Right renal cortex interstitium (tissue), 3 donors: ENCODE data around the gene ISM2. TPM values are rescaled to one million over a fixed set of nuclear protein-coding genes. Genes with fewer than 3 reads are reported as not detected.

ENCODE experiments used
- DNase-seq, 3 donors: peaks; one replicate each; pipeline ENCODE4 v3.0.0-alpha.2; 2013; ENCODE audit warnings: low read depth in 3 of 3, low spot score in 2 of 3
- polyA plus RNA-seq, 3 donors: library from polyadenylated mRNA; unstranded; fragments of 120-200 nt; gene quantifications; one replicate each; pipeline ENCODE4 v1.2.1, GENCODE V29; 2013; ENCODE audit not compliant: insufficient read length in 3 of 3

The ISM2 gene
- polyA plus RNA-seq, 3 donors: 1.3 to 2.8 (median 1.4) TPM

- no peak for DNase-seq
Measured at GRCh38 chr14:77508876-77509275, 10.3 kb upstream of the ISM2 start.

- no peak for DNase-seq
Measured at GRCh38 chr14:77508249-77508648, 9.6 kb upstream of the ISM2 start.

GRCh38 chr14:77507762-77508161 is 9.1 kb upstream of the ISM2 start:
- no peak for DNase-seq

GRCh38 chr14:77505031-77505430 is 6.4 kb upstream of the ISM2 start:
- DNase-seq: no peak

GRCh38 chr14:77503138-77503537 is 4.5 kb upstream of the ISM2 start:
- DNase-seq: no peak

- no peak for DNase-seq
Measured at GRCh38 chr14:77502109-77502782, 3.6 kb upstream of the ISM2 start.

GRCh38 chr14:77498984-77499527 is 440 bp upstream of the ISM2 start:
- no peak for DNase-seq

- DNase-seq: no peak
Measured at GRCh38 chr14:77495334-77495733, 3.3 kb downstream of the ISM2 start.

- DNase-seq: no peak
Measured at GRCh38 chr14:77491056-77491455, 7.6 kb downstream of the ISM2 start.

- DNase-seq: no peak
Measured at GRCh38 chr14:77490347-77490986, 8.1 kb downstream of the ISM2 start.

GRCh38 chr14:77489041-77489440 is 9.6 kb downstream of the ISM2 start:
- no peak for DNase-seq

GRCh38 chr14:77488558-77488957 is 10.1 kb downstream of the ISM2 start:
- no peak for DNase-seq

- no peak for DNase-seq
Measured at GRCh38 chr14:77485901-77486678, 12.5 kb downstream of the ISM2 start.

GRCh38 chr14:77485256-77485655 is 13.4 kb downstream of the ISM2 start:
- no peak for DNase-seq

GRCh38 chr14:77482422-77482821 is 16.2 kb downstream of the ISM2 start:
- no peak for DNase-seq

GRCh38 chr14:77478796-77479195 is 19.8 kb downstream of the ISM2 start:
- DNase-seq: no peak

- DNase-seq: no peak
Measured at GRCh38 chr14:77478029-77478428, 20.6 kb downstream of the ISM2 start.

GRCh38 chr14:77475432-77476115 is 23.0 kb downstream of the ISM2 start:
- no peak for DNase-seq

- no peak for DNase-seq
Measured at GRCh38 chr14:77474479-77475177, 24.0 kb downstream of the ISM2 start.

GRCh38 chr14:77473921-77474320 is 24.7 kb downstream of the ISM2 start:
- no peak for DNase-seq
